ENCODE measurements around the gene CAMK1.

Gene CAMK1

DNA sequence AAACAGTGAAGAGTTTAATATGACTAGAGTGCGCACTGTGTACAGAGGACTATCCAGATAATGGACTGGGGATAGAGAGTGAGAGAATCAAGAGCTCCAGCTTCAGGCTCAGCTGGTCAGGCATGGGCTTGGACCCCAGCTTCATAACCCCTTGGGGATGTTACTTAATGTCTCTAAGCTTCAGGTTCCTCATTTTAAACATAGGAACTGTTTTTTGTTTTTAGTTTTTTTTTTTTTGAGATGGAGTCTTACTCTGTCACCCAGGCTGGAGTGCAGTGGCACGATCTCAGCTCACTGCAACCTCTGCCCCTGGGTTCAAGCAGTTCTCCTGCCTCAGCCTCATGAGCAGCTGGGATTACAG is 48.1 kb downstream of the CAMK1 start:
- no peak overlapping the region for H3K4me3 ChIP-seq (ENCODE audit: low read depth, low read length)
- DNase-seq (ENCODE audit: low read depth): no peak
- TF ChIP-seq, protein P1, sequence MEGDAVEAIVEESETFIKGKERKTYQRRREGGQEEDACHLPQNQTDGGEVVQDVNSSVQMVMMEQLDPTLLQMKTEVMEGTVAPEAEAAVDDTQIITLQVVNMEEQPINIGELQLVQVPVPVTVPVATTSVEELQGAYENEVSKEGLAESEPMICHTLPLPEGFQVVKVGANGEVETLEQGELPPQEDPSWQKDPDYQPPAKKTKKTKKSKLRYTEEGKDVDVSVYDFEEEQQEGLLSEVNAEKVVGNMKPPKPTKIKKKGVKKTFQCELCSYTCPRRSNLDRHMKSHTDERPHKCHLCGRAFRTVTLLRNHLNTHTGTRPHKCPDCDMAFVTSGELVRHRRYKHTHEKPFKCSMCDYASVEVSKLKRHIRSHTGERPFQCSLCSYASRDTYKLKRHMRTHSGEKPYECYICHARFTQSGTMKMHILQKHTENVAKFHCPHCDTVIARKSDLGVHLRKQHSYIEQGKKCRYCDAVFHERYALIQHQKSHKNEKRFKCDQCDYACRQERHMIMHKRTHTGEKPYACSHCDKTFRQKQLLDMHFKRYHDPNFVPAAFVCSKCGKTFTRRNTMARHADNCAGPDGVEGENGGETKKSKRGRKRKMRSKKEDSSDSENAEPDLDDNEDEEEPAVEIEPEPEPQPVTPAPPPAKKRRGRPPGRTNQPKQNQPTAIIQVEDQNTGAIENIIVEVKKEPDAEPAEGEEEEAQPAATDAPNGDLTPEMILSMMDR (IDR thresholded peaks at IDR 0.05; ENCODE audit: low read depth, low read length, missing control alignments): no peak

DNA sequence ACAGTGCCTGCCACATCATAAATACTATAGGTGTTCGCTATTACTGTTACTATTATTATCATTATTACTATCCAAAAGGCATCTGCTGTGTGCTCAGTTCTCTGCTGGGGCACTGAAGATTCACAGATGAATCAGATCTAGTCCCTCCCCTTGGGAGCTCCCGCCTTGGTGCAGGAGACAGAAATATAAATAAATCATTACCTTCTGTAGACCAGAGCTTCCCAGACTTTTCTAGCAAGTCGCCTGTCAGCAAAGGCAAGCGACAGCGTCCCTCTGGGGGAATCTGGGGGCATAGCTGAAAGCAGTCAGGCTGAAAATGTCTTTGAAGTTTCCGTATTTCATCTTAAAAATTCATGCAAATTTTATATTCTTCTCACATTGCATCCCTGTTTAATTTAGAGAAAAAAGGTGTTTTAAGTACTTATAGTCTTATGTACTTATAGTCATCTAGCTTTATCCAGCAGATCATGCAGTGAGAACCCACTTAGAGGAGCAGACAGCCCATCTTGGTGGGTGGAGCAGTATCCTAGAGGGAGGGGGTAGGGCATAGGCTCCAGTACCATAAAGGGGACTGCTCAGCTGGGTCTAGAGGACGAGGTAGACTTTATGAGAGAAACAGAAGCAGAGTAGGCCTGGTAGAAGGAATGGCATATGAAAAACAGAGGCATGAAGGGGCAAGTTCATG is 48.6 kb downstream of the CAMK1 start:
- H3K4me3 ChIP-seq (ENCODE audit: low read depth, low read length): no peak overlapping the region
- no peak for DNase-seq (ENCODE audit: low read depth)
- TF ChIP-seq, protein P1 (IDR thresholded peaks at IDR 0.05; ENCODE audit: low read depth, low read length, missing control alignments): no peak

DNA sequence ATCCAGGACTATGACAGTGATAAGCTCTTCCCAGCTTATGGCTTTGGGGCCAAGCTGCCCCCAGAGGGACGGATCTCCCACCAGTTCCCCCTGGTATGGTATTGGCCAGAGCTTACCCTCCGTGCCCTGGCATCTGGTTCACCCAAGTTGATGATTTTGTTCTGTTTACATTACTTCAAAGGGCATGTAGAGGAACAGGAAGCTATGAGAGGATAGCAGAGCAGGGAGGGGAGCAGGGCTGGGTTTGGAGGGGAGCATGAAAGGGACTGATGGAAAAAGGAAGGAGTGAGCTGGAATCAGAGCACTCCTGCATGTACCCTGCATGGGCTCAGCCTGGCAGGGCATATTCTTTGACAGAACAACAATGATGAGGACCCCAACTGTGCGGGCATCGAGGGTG is 51.6 kb downstream of the CAMK1 start:
- DNase-seq (ENCODE audit: low read depth): no peak
- TF ChIP-seq, protein P1 (IDR thresholded peaks at IDR 0.05; ENCODE audit: low read depth, low read length, missing control alignments): no peak

DNA sequence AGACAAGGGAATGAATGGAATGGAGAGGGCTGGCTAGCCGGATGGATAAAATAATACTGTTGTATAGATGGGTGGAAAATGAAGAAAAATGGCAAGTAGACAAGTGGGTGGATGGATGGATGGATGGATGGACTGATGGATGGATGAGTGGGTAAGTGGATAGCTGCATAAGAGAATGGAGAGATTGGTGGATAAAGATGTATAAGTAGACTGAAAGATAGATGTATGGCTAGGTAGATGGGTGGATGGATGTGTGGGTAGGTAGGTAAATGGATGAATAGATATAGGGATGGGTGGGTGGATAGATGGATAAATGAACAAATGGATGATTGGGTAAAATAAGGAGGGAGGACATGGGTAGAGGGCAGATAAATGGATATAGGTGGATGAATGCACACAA is 52.2 kb downstream of the CAMK1 start:
- TF ChIP-seq, protein P1 (IDR thresholded peaks at IDR 0.05; ENCODE audit: low read depth, low read length, missing control alignments): no peak
- no peak for DNase-seq (ENCODE audit: low read depth)
- no peak overlapping the region for H3K4me3 ChIP-seq (ENCODE audit: low read depth, low read length)

More for the DNA sequence above, 51.6 kb downstream of the CAMK1 start:
- H3K4me3 ChIP-seq (ENCODE audit: low read depth, low read length): no peak overlapping the region

DNA sequence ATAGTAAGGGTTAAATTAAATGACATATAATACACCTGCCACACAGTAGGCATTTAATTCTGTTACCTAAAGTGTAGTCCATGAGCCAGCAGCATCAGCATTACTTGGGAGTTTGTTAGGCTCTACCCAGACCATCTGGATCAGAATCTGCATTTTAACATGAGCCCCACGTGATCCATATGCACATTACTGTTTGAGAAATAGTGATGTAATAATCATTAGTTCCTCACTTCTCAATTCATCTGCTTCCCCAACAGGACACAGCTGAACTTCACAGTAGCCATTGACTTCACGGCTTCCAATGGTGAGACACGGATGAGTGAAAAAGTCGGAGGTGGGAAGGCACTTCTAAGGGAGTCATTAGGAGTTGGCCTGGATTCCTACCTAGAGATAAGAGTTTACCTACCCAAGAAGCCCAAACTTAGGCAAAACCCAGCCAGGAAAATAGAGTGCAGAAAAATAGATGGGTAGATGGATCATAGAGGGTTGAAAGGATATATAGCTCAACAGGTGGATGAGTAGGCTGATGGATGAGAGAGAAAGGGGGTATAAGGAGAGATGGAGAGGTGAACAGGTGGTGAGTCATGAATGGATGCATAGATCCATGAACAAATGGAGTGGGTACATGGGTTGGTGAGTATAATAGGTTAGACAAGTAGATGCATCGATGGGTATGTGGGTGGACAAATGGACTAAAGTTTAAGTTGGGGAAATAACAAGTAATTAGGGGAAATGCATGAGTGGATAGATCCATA is 52.8 kb downstream of the CAMK1 start:
- no peak for DNase-seq (ENCODE audit: low read depth)
- TF ChIP-seq, protein P1 (IDR thresholded peaks at IDR 0.05; ENCODE audit: low read depth, low read length, missing control alignments): no peak
- no peak overlapping the region for H3K4me3 ChIP-seq (ENCODE audit: low read depth, low read length)

DNA sequence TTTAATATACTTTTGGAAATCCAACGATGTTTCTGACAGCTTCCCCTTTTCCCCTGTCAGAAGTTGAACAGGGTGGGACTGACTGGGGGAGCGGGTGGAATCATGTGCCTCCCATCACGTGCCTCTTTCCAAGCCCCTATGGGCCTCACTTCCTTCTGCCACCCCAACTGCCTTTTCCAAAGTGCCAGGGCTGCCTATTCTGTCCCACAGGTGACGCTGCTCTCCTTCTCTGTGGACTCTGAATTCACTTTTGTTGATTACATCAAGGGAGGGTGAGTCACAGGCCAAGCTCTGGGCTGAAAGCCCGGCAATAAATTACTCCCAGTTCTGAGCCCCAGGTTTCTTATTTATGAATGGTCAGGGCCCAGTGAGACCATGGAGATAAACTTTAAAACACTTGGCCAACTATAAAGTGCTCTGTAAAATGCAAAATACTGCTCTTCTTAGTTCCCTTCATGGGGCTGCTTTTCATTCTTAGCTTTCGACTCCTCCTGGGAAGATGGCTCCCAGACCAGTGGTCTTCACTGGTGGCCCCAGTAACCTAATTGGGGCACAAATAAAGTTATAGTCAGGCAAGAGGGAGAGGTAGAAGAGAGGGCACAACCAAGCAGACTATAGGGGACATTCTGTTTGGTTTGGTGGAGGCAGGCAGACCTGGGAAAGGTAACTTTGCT is 53.8 kb downstream of the CAMK1 start:
- TF ChIP-seq, protein P1 (IDR thresholded peaks at IDR 0.05; ENCODE audit: low read depth, low read length, missing control alignments): peak; percentile 35
- no peak overlapping the region for H3K4me3 ChIP-seq (ENCODE audit: low read depth, low read length)
- DNase-seq (ENCODE audit: low read depth): no peak
